Adipose tissue (tissue), 3 donors: ENCODE results near the gene COX6A2. TPM values are rescaled to one million over a fixed set of nuclear protein-coding genes. Genes with fewer than 3 reads are reported as not detected.

Experiments used
- H3K27ac ChIP-seq: one replicate; pipeline ENCODE4 v1.5.1; 2013; ENCODE audit warnings: low read depth, low read length
- WGBS, 3 donors: extraction: QIAGEN DNeasy Blood & Tissue Kit; methylation state at CpG; one replicate each; pipeline ENCODE4 v1.1.7; 2013; 5-methylcytosine and 5-hydroxymethylcytosine counted together
- polyA plus RNA-seq, 3 donors: library from polyadenylated mRNA; stranded (reverse); fragments of 200-250 nt; gene quantifications; one replicate each; pipeline ENCODE4 v1.2.3, GENCODE V29; 2013
- donor health status: healthy with polysubstance abuse.
- donor health status: Bipolar disorder and iron deficiency.
- donor health status: healthy.

Gene COX6A2
- 10 to 100 TPM in 1 of 3 donors, 1 to 10 TPM in 1, under 1 TPM in 1; 0.31 to 13.3 (median 3.1) TPM for polyA plus RNA-seq

GRCh38 chr16:31428279-31428597 lies at the start of gene COX6A2:
Gene COX6A2, minus strand, starts transcription at chr16:31428360. Its CDS starts 35 bp downstream, at chr16:31428325.
- H3K27ac ChIP-seq, result no peak within 1 kb of the TSS
- 57 to 71% (median 63%) methylated on average over 7 of the region's 7 CpGs for WGBS, 3 donors

- H3K27ac ChIP-seq, result no peak overlapping the region
- 16 to 64% (median 55%) methylated on average over 54 to 67 of the region's 67 CpGs for WGBS, 3 donors
Observed at GRCh38 chr16:31477220-31478216, 49.4 kb upstream of the COX6A2 start.

GRCh38 chr16:31476303-31477219 lies 48.4 kb upstream of the COX6A2 start:
- 19 to 52% (median 52%) methylated on average over 61 to 68 of the region's 68 CpGs for WGBS, 3 donors
- H3K27ac ChIP-seq, result no peak overlapping the region

GRCh38 chr16:31475946-31476302 lies 47.8 kb upstream of the COX6A2 start:
- no peak overlapping the region for H3K27ac ChIP-seq
- WGBS, 3 donors, result 27 to 90% (median 77%) methylated on average over 26 of the region's 26 CpGs

GRCh38 chr16:31474773-31475738 lies 46.9 kb upstream of the COX6A2 start:
- WGBS, 3 donors, result 91 to 93% (median 92%) methylated on average over 12 of the region's 12 CpGs
- H3K27ac ChIP-seq, result no peak overlapping the region

- H3K27ac ChIP-seq, result no peak overlapping the region
- WGBS, 3 donors, result 74 to 82% (median 78%) methylated on average over 11 to 12 of the region's 12 CpGs
Observed at GRCh38 chr16:31474173-31474714, 46.1 kb upstream of the COX6A2 start.

GRCh38 chr16:31473264-31473984 lies 45.3 kb upstream of the COX6A2 start:
- no peak overlapping the region for H3K27ac ChIP-seq
- WGBS, 3 donors, result 85 to 89% (median 87%) methylated on average over 17 of the region's 17 CpGs

GRCh38 chr16:31472709-31473203 lies 44.6 kb upstream of the COX6A2 start:
- WGBS, 3 donors, result 33 to 45% (median 42%) methylated on average over 20 of the region's 20 CpGs
- H3K27ac ChIP-seq, result peak overlapping the region; percentile 78

GRCh38 chr16:31471875-31472708 lies 43.9 kb upstream of the COX6A2 start, which contains the start of gene TGFB1I1:
Gene TGFB1I1, plus strand, starts transcription at chr16:31472152. Its CDS starts 37 bp downstream, at chr16:31472189.
- WGBS, 3 donors, result 1 to 3% (median 2%) methylated on average over 31 to 59 of the region's 63 CpGs
- H3K27ac ChIP-seq, result peak within 1 kb of the TSS; percentile 78

- 38 to 53% (median 48%) methylated on average over 15 of the region's 15 CpGs for WGBS, 3 donors
- H3K27ac ChIP-seq, result no peak overlapping the region
Observed at GRCh38 chr16:31471241-31471874, 43.2 kb upstream of the COX6A2 start.

GRCh38 chr16:31470615-31471014 lies 42.5 kb upstream of the COX6A2 start:
- no peak overlapping the region for H3K27ac ChIP-seq

GRCh38 chr16:31467858-31468257 lies 39.7 kb upstream of the COX6A2 start:
- WGBS, 3 donors, result 84 to 92% (median 85%) methylated on average over 5 of the region's 5 CpGs
- no peak overlapping the region for H3K27ac ChIP-seq

More at GRCh38 chr16:31470615-31471014, 42.5 kb upstream of the COX6A2 start:
- WGBS, 3 donors, result 72 to 88% (median 86%) methylated on average over 3 of the region's 3 CpGs

- WGBS, 3 donors, result 74 to 86% (median 80%) methylated on average over 5 of the region's 5 CpGs
- H3K27ac ChIP-seq, result no peak overlapping the region
Observed at GRCh38 chr16:31467151-31467773, 39.1 kb upstream of the COX6A2 start.

- 86 to 96% (median 88%) methylated on average over 17 to 18 of the region's 18 CpGs for WGBS, 3 donors
- no peak overlapping the region for H3K27ac ChIP-seq
Observed at GRCh38 chr16:31466381-31466841, 38.3 kb upstream of the COX6A2 start.

GRCh38 chr16:31465788-31466370 lies 37.7 kb upstream of the COX6A2 start:
- WGBS, 3 donors, result 77 to 93% (median 92%) methylated on average over 20 of the region's 20 CpGs
- no peak overlapping the region for H3K27ac ChIP-seq
